A549 (cell line): Measurements from ENCODE around the gene CCDC61.

ENCODE experiments used
- JUNB ChIP-seq: fragments of >200 bp; sonication (Bioruptor Twin); formaldehyde crosslinking; IDR thresholded peaks from 2 replicates; pipeline ENCODE4 v1.6.1; 2016
- MAZ ChIP-seq: fragments of 150-350 bp; IDR thresholded peaks from 2 replicates; pipeline ENCODE4 v1.6.1; 2014; ENCODE audit warnings: antibody characterized with exemption, low read depth, low read length, borderline replicate concordance
- POLR2A ChIP-seq: IDR thresholded peaks from 2 replicates; pipeline ENCODE4 v1.6.1; 2012; ENCODE audit warnings: mild to moderate bottlenecking, low read length
- RFX5 ChIP-seq: fragments of 450-650 bp; IDR thresholded peaks from 2 replicates; pipeline ENCODE4 v1.7.1; 2014; ENCODE audit warnings: antibody characterized with exemption, mild to moderate bottlenecking, moderate library complexity
- TF ChIP-seq, protein P1 (sequence below): fragments of >200 bp; sonication (Bioruptor Twin); formaldehyde crosslinking; IDR thresholded peaks from 3 replicates; pipeline ENCODE4 v1.5.1; 2016

DNA sequence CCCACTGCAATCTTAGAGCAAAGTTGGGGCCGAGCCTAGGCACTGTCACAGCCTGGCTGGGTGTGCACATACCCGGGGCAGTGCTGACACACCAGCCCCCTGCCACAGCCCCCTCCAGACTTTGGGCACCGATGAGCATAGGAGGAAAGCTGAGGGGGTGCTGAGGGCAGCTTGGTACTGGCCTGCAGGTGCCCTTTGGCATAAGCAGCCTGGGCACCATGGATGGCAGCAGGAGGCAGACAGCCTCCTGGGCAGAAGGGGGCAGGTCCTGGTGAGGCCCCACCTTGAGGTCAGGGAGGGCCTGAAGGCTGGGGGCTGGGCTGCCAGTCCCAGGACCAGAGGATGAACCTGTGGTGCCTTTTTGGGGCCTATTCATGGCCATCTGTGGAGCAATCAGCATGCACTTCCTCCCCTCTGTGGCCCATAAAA lies 37.3 kb downstream of the CCDC61 start:
- TF ChIP-seq POLR2A (no peak), MAZ (no peak), JUNB (no peak), RFX5 (no peak)
- TF ChIP-seq, protein P1, sequence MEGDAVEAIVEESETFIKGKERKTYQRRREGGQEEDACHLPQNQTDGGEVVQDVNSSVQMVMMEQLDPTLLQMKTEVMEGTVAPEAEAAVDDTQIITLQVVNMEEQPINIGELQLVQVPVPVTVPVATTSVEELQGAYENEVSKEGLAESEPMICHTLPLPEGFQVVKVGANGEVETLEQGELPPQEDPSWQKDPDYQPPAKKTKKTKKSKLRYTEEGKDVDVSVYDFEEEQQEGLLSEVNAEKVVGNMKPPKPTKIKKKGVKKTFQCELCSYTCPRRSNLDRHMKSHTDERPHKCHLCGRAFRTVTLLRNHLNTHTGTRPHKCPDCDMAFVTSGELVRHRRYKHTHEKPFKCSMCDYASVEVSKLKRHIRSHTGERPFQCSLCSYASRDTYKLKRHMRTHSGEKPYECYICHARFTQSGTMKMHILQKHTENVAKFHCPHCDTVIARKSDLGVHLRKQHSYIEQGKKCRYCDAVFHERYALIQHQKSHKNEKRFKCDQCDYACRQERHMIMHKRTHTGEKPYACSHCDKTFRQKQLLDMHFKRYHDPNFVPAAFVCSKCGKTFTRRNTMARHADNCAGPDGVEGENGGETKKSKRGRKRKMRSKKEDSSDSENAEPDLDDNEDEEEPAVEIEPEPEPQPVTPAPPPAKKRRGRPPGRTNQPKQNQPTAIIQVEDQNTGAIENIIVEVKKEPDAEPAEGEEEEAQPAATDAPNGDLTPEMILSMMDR: no peak
